Upper lobe of left lung (tissue), 4 donors: ENCODE measurements around the gene CAPN10.

Experiments used
- POLR2AphosphoS5 ChIP-seq, 2 donors: sonication (generic); formaldehyde crosslinking; IDR thresholded peaks; one replicate each; pipeline ENCODE4 v1.5.1; 2017; ENCODE audit warnings: antibody characterized with exemption in 2 of 2
- TF ChIP-seq, protein P1 (sequence below), 6 experiments: fragments of 450-650 bp in 4 of 6; fragments of 200-600 bp in 2 of 6; sonication (generic) in 2 of 6; IDR thresholded peaks; one replicate each; pipeline ENCODE4 v1.5.1; 2016 to 2019; ENCODE audit warnings: antibody characterized with exemption in 6 of 6

- TF ChIP-seq, protein P1, sequence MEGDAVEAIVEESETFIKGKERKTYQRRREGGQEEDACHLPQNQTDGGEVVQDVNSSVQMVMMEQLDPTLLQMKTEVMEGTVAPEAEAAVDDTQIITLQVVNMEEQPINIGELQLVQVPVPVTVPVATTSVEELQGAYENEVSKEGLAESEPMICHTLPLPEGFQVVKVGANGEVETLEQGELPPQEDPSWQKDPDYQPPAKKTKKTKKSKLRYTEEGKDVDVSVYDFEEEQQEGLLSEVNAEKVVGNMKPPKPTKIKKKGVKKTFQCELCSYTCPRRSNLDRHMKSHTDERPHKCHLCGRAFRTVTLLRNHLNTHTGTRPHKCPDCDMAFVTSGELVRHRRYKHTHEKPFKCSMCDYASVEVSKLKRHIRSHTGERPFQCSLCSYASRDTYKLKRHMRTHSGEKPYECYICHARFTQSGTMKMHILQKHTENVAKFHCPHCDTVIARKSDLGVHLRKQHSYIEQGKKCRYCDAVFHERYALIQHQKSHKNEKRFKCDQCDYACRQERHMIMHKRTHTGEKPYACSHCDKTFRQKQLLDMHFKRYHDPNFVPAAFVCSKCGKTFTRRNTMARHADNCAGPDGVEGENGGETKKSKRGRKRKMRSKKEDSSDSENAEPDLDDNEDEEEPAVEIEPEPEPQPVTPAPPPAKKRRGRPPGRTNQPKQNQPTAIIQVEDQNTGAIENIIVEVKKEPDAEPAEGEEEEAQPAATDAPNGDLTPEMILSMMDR (IDR thresholded peaks at IDR 0.05), result no peak
- no peak for TF ChIP-seq POLR2AphosphoS5 (IDR thresholded peaks at IDR 0.05)
These were observed 7.3 kb upstream of the CAPN10 start for GRCh38 chr2:240579071-240579762.
